ENCODE measurements around the gene PSMD9.

DNA sequence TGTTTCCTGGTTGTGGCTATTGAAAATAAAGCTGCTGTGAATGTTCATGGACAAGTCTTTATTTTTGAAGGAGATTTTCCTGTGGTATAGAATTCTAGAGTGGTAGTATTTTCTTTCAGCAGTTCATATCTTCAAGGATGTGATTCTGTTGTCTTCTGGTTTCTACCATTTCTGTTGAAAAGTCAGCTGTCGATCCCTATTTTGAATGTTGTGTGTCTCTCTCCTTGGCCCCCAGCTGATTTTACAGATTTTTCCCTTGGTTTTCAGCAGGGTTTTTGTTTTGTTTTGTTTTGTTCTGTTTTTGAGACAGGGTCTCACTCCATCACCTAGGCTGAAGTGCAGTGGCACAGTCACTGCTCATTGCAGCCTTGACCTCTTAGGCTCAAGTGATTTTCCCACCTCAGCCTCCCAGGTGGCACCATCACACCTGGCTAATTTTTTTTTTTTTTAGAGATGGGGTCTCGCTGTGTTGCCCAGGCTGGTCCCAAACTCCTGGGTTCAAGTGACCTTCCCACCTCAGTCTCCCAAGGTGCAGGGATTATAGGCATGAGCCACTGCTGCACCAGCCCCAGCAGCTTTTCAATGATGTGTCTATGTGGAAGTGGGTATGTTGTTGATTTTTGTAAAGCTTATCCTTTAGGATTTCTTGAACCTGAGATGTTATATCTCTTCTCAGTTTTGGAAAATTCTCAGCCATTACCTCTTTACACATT lies 57.9 kb downstream of the PSMD9 start:
- TF ChIP-seq, protein P1, sequence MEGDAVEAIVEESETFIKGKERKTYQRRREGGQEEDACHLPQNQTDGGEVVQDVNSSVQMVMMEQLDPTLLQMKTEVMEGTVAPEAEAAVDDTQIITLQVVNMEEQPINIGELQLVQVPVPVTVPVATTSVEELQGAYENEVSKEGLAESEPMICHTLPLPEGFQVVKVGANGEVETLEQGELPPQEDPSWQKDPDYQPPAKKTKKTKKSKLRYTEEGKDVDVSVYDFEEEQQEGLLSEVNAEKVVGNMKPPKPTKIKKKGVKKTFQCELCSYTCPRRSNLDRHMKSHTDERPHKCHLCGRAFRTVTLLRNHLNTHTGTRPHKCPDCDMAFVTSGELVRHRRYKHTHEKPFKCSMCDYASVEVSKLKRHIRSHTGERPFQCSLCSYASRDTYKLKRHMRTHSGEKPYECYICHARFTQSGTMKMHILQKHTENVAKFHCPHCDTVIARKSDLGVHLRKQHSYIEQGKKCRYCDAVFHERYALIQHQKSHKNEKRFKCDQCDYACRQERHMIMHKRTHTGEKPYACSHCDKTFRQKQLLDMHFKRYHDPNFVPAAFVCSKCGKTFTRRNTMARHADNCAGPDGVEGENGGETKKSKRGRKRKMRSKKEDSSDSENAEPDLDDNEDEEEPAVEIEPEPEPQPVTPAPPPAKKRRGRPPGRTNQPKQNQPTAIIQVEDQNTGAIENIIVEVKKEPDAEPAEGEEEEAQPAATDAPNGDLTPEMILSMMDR (IDR thresholded peaks at IDR 0.05): no peak
- no peak for TF ChIP-seq POLR2AphosphoS5 (IDR thresholded peaks at IDR 0.05)
- no peak for TF ChIP-seq POLR2A (IDR thresholded peaks at IDR 0.05)
